ENCODE results near the gene ANKRD36B.
"Not testable (repeated sequence)": the region's sequence is repeated elsewhere in the genome, so short reads cannot be mapped to it uniquely, and the experiment has no call there.

ANKRD36B gene

DNA sequence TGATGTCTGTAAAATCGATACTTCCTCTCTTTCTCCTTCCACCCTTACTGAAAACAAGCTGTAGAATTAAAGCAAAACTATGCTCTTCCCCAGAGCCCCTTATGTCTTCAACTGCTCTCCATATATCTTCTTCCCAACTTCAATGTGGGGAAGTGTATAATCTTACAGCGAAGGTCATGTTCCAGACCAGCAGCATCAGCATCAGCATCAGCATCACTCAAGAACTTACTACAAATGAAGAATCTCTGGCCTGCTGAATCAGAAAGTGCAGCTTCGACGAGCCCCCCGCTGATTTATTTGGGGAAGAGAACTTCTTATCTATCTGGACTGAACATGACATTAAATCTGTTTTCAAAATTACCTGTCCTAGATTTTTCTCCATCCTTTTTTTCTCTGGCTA lies 40.6 kb downstream of the ANKRD36B start:
- not testable (repeated sequence) for DNase-seq (ENCODE audit: low read depth)

DNA sequence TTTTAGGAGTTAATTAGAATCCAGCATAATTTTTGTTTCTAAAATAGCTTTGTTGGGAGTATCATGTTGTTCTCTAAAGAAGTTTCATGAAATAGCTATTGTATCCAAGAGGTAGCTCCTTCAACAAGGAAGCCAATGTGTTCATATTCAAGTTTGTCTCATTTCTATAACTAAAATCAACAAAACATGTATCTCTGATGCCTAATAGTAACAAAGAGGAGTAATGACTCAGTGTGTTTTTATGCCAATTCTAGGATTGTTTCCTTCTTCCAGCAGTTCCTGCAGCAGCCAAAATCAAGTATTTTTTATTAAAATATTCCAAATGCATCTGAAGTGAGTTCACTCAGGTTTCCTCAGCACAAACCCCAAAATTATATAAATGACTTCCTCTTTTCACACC lies 41.1 kb downstream of the ANKRD36B start:
- not testable (repeated sequence) for DNase-seq (ENCODE audit: low read depth)

GRCh38 chr2:97546711-97547110 lies 43.0 kb downstream of the ANKRD36B start:
- no peak for DNase-seq (ENCODE audit: low read depth)

GRCh38 chr2:97544911-97545310 lies 44.8 kb downstream of the ANKRD36B start:
- DNase-seq (ENCODE audit: low read depth): not testable (repeated sequence)

DNA sequence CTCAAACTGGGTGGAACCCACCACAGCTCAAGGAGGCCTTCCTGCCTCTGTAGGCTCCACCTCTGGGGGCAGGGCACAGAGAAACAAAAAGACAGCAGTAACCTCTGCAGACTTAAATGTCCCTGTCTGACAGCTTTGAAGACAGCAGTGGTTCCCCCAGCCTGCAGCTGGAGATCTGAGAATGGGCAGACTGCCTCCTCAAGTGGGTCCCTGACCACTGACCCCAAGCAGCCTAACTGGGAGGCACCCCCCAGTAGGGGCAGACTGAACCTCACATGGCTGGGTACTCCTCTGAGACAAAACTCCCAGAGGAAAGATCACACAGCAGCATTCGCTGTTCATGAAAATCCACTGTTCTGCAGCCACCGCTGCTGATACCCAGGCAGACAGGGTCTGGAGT lies 63.8 kb downstream of the ANKRD36B start:
- not testable (repeated sequence) for DNase-seq (ENCODE audit: low read depth)

GRCh38 chr2:97523816-97524215 lies 65.9 kb downstream of the ANKRD36B start:
- DNase-seq (ENCODE audit: low read depth): not testable (repeated sequence)

- DNase-seq (ENCODE audit: low read depth): not testable (repeated sequence)
Observed at GRCh38 chr2:97522916-97523555, 66.6 kb downstream of the ANKRD36B start.

DNA sequence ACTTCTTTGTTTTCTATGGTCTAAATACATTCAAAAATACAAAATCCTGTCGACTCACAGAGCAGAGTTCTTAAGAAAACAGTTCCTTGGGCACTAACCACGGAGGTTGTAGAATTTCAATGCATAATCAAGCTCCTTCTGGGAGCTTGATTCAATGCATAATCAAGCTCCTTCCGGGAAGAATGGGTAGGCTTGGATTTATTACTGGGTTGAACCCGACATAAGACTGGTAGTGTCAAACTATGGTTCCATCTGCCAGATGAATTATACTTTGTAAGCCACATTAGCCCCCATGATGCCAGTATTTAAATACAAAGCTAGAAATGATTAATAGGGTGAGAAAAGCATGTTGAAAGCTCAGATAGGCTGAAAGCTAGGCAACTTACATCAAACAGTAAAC lies 94.0 kb downstream of the ANKRD36B start:
- DNase-seq (ENCODE audit: low read depth): not testable (repeated sequence)

DNA sequence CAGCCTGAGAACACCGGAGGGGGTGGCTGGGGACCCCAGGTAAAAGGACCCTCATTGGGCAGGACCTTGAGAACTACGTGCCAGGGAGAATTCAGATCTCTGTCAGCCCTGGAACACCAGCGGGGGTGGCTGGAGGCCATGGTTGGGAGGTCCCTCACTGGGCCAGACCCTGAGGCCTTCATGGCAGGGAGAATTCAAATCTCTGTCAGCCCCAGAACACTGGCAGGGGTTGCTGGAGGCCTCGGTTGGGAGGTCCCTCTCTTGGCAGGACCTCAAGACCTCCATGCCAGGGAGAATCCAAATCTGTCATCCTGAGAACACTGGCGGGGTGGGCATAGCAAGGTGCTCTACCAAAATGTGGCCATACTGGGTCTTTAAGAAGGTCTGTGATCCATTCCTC lies 99.5 kb downstream of the ANKRD36B start:
- DNase-seq (ENCODE audit: low read depth): not testable (repeated sequence)
